Retinal pigment epithelial cell (primary cell): ENCODE results near the gene C17orf78.
"Not testable (repeated sequence)": the region's sequence is repeated elsewhere in the genome, so short reads cannot be mapped to it uniquely, and the experiment has no call there.

Source experiments
- DNase-seq: peaks from one replicate; pipeline ENCODE4 v3.0.0-alpha.2; 2010; ENCODE audit warnings: low read depth
- H3K4me3 ChIP-seq: 2 replicates; pipeline ENCODE4 v1.5.1; 2011; ENCODE audit warnings: mild to moderate bottlenecking, low read length, control low read depth, moderate library complexity
- TF ChIP-seq, protein P1 (sequence below): conservative IDR thresholded peaks from 2 replicates; pipeline ENCODE4 v1.5.1; 2011; ENCODE audit warnings: low read depth, low read length, control low read depth, inconsistent platforms

C17orf78 gene

GRCh38 chr17:37375706-37376105 lies at the start of gene C17orf78:
Gene C17orf78, plus strand, starts transcription at chr17:37375985. Its CDS starts 108 bp downstream, at chr17:37376093.
- H3K4me3 ChIP-seq: no peak within 1 kb of the TSS
- no peak for DNase-seq
- TF ChIP-seq, protein P1, sequence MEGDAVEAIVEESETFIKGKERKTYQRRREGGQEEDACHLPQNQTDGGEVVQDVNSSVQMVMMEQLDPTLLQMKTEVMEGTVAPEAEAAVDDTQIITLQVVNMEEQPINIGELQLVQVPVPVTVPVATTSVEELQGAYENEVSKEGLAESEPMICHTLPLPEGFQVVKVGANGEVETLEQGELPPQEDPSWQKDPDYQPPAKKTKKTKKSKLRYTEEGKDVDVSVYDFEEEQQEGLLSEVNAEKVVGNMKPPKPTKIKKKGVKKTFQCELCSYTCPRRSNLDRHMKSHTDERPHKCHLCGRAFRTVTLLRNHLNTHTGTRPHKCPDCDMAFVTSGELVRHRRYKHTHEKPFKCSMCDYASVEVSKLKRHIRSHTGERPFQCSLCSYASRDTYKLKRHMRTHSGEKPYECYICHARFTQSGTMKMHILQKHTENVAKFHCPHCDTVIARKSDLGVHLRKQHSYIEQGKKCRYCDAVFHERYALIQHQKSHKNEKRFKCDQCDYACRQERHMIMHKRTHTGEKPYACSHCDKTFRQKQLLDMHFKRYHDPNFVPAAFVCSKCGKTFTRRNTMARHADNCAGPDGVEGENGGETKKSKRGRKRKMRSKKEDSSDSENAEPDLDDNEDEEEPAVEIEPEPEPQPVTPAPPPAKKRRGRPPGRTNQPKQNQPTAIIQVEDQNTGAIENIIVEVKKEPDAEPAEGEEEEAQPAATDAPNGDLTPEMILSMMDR: no peak

DNA sequence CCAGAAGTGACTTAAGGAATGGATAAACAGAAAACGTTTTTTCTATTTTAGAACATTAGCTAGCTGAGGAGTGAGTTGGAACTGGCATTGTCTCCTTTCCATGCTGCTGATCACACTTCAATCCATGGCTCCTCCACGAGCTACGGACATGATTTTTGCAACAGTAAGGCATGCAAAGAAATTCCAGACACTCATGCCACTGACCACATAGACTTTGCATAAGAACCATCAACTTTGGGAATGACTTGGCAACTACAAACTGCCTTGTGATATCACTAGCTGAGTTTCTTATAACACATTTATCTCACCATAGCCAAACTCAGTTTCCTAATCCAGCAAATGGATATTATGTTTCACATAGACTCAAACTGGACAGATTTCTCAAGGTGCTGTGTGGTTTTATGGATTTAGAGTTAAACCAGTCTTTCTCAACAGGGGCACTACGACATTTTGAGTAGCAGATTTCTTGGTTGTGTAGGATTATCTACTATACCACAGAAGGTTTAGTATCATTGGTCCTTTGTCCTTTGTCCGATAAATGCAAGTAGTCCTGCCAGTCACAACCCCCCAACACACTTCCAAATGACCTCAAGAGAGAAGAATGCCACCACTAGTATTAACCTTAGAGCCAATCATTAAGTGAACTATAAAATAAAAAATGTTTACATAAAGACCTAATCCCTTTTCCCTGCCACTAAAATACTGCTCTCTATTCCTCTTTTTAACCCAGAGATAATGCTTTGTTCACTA lies 48.3 kb upstream of the C17orf78 start:
- DNase-seq: peak; percentile 70
- H3K4me3 ChIP-seq: no peak overlapping the region
- TF ChIP-seq, protein P1: no peak

DNA sequence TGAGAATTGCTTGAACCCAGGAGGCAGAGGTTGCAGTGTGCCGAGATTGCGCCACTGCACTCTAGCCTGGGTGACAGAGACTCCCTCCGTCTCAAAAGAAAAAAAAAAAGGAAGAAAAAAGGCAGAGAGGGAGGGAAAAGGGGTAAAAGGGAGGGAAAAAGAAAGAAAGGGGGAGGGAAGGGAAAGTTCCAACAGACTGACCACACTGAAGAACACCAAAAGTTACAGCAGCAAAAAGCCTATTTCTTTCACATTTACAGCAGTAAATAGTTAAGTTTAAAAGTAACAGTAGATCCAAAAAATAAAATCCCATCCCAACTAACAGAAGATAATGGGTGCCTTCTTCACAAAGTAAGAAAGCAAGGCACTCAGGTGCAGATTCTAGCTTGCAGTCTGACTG lies 36.9 kb upstream of the C17orf78 start:
- no peak overlapping the region for H3K4me3 ChIP-seq
- DNase-seq: no peak
- TF ChIP-seq, protein P1: no peak

- no peak overlapping the region for H3K4me3 ChIP-seq
- TF ChIP-seq, protein P1: no peak
- no peak for DNase-seq
Measured at GRCh38 chr17:37339321-37339720, 36.5 kb upstream of the C17orf78 start.

DNA sequence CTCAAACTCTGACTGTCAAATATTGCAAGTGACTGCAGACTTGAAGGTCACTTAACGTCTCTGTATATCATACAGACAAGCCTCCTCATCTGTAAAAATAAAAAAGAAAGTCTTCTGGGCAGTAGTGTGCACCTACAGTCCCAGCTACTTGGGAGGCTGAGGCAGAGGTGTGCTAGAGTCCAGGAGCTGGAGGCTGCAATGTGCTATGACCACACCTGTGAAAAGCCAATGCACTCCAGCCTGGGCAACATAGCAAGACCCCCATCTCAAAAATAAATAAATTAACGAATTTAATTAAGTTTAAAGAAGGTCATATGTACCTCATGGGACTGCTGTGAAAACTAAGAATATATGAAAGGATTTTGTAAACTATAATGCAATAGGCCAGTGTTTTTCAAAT lies 35.0 kb upstream of the C17orf78 start:
- TF ChIP-seq, protein P1: no peak
- no peak overlapping the region for H3K4me3 ChIP-seq
- DNase-seq: no peak

DNA sequence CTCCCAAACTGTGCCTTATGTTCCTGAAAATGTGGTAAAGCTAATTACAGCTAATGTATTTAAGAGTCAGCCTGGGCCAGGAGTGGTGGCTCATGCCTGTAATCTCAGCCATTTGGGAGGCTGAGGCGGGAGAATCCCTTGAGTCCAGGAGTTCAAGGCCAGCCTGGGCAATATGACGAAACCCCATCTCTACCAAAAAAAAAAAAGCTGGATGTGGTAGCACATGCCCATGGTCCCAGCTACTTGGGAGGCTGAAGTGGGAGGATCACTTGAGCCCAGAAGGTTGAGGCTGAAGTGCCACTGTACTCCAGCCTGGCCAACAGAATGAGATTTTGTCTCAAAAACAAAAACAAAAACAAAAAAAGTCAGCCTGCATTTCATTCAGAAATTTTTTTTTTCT lies 33.2 kb upstream of the C17orf78 start:
- no peak for DNase-seq
- H3K4me3 ChIP-seq: no peak overlapping the region
- TF ChIP-seq, protein P1: no peak

DNA sequence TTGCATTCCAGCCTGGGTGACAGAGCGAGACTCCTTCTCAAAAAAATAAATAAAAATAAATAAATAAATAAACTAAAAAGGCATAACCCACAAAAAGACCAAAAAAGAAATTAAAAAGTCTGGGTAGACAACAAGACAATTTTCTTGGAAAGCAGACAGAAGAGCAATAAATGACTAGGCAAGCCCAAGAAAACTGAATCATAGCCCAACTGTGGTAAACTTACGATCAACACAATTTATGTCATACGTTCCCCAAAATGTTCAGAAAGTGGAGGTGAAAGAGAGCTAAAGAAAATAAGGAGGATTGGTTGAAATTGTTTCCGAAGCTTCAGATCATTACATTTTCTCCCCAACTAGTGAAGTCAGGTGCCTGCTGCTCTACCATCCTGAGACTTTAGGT lies 31.3 kb upstream of the C17orf78 start:
- TF ChIP-seq, protein P1: no peak
- H3K4me3 ChIP-seq: no peak overlapping the region
- no peak for DNase-seq

DNA sequence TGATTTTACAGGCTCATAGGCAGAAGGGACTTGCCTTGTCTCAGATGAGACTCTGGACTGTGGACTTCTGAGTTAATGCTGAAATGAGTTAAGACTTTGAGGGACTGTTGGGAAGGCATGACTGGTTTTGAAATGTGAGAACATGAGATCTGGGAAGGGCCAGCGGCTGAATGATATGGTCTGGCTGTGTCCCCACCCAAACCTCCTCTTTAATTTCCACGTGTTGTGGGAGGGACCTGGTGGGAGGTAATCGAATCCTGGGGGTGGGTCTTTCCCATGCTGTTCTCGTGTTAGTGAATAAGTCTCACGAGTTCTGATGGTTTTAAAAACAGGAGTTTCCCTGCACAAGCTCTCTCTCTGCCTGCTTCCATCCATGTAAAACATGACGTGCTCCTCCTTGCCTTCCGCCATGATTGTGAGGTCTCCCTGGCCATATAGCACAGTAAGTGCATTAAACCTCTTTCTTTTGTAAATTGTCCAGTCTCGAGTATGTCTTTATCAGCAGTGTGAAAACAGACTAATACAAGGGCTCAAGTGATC lies 28.9 kb upstream of the C17orf78 start:
- not testable (repeated sequence) for DNase-seq, H3K4me3 ChIP-seq

DNA sequence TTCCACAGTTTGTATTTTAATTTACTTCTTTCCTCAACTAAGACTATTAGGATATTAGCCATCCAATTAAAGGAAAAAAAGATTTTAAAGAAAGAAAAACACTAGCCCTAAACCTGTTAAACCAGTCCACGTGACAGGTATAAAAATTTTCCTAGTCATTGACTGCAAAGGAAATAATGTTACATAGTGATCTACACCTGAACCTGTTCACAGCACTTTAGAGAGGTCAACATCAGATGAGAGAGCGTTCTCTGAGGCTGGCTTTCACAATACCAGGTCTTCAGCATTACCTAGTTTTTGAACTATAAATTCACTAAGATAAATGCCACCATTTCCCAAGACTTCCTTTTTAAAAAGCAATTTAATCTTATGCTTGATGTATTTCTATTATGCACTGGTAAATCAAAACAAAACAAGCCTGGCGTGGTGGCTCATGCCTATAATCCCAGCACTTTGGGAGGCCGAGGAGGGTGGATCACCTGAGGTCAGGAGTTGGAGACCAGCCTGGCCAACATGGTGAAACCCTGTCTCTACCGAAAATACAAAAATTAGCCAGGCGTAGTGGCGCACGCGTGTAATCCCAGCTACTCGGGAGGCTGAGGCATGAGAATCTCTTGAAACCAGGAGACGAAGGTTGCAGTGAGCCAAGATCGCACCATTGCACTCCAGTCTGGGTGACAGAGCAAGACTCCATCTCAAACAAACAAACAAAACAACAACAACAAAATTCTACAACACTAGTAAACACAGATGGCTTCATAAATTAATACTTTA lies 18.8 kb upstream of the C17orf78 start:
- H3K4me3 ChIP-seq: peak overlapping the region; percentile 83
- DNase-seq: not testable (repeated sequence)
